OCI-LY7 (cell line): ENCODE measurements around the gene UQCRH.

Experiments used
- CTCF ChIP-seq: fragments of 200-600 bp; sonication (generic); conservative IDR thresholded peaks from 2 replicates; pipeline ENCODE4 v1.5.1; 2014; ENCODE audit warnings: mild to moderate bottlenecking, antibody characterized with exemption, low read length, moderate library complexity, mixed read lengths
- EZH2phosphoT487 ChIP-seq: fragments of 200-600 bp; sonication (generic); IDR thresholded peaks from 2 replicates; pipeline ENCODE4 v1.6.1; 2018; ENCODE audit warnings: low read depth, borderline replicate concordance, mild to moderate bottlenecking, mixed run types, antibody characterized with exemption, low read length, moderate library complexity, mixed read lengths

DNA sequence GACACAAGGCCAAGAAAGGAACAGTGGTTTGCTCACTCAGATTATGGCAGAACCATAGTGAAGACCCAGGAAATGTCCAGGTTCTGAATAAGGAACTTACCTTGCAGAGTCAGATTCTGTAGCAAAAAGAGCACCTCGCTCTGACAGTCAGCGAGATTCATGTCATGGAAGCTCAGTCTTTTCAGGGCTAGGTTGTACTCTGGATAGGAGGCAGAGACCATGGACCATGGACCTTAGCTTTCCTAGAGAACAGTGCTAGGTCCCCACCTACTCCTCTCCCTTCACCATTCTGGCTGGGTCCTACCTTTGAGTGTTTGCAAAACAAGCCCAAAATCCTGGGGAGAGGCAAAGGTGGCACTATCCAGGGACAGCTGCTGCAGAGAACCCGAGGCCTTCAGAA, 23.4 kb upstream of the UQCRH start:
- TF ChIP-seq CTCF: no peak
- no peak for TF ChIP-seq EZH2phosphoT487
